HCT116 (cell line): ENCODE measurements around the gene PTPRS.
"Not testable (repeated sequence)": the region's sequence is repeated elsewhere in the genome, so short reads cannot be mapped to it uniquely, and the experiment has no call there.

Source experiments
- CTCF ChIP-seq, 3 experiments: fragments of 200-600 bp in 1 of 3; sonication (generic) in 1 of 3; IDR thresholded peaks in 2 of 3; conservative IDR thresholded peaks in 1 of 3; 2 replicates each; pipeline ENCODE4 v1.5.1; 2012 to 2017; ENCODE audit warnings: low read depth in 2 of 3, low read length in 2 of 3, antibody characterized with exemption in 1 of 3, borderline replicate concordance in 1 of 3, control low read depth in 1 of 3, mild to moderate bottlenecking in 1 of 3, mixed read lengths in 1 of 3, mixed run types in 1 of 3, moderate library complexity in 1 of 3; ENCODE audit not compliant: insufficient read depth in 1 of 3
- TCF7L2 ChIP-seq: IDR thresholded peaks from 2 replicates; pipeline ENCODE4 v1.7.0; 2011; ENCODE audit warnings: borderline replicate concordance, inconsistent platforms; ENCODE audit not compliant: insufficient read depth, insufficient read length; ENCODE audit errors: extremely low read depth

- TF ChIP-seq TCF7L2; CTCF (IDR thresholded peaks at IDR 0.05 in 2 of 3, conservative IDR thresholded peaks at IDR 0.05 in 1 of 3; ENCODE audit: borderline replicate concordance in 1 of 3, insufficient read depth in 1 of 3, low read depth in 2 of 3, low read length in 2 of 3): not testable (repeated sequence)
Measured at GRCh38 chr19:5381197-5381596, 40.6 kb upstream of the PTPRS start.
